Astrocyte (in vitro differentiated cells and primary cell): ENCODE results near the gene TMEM89. TPM values are rescaled to one million over a fixed set of nuclear protein-coding genes. Genes with fewer than 3 reads are reported as not detected.

ENCODE experiments used
- DNase-seq: peaks from one replicate; pipeline ENCODE4 v3.0.0-alpha.2; 2010; ENCODE audit warnings: low read depth
- FAIRE-seq: peaks from 2 replicates; lab custom pipeline; 2011; peaks lifted over from hg19 to GRCh38; lab: Jason Lieb, UNC
- H2AFZ ChIP-seq: 2 replicates; pipeline ENCODE4 v1.6.0; 2012; ENCODE audit warnings: low read depth, low read length, inconsistent platforms
- H3K27ac ChIP-seq: 2 replicates; pipeline ENCODE4 v1.5.1; 2011; ENCODE audit warnings: low read depth, low read length, inconsistent platforms
- H3K27me3 ChIP-seq: 2 replicates; pipeline ENCODE4 v1.6.0; 2011; ENCODE audit warnings: low read length, inconsistent platforms; ENCODE audit not compliant: insufficient read depth
- H3K36me3 ChIP-seq: 2 replicates; pipeline ENCODE4 v1.5.1; 2011; ENCODE audit warnings: low read length, inconsistent platforms; ENCODE audit not compliant: insufficient read depth
- H3K4me1 ChIP-seq: 2 replicates; pipeline ENCODE4 v1.5.1; 2011; ENCODE audit warnings: low read length, inconsistent platforms; ENCODE audit not compliant: insufficient read depth
- H3K4me2 ChIP-seq: 2 replicates; pipeline ENCODE4 v1.6.0; 2012; ENCODE audit warnings: low read length, inconsistent platforms
- H3K4me3 ChIP-seq: 2 replicates; pipeline ENCODE4 v1.5.1; 2011; ENCODE audit warnings: low read depth, mild to moderate bottlenecking, low read length, inconsistent platforms; ENCODE audit not compliant: insufficient read depth
- H3K79me2 ChIP-seq: 2 replicates; pipeline ENCODE4 v1.6.0; 2012; ENCODE audit warnings: mild to moderate bottlenecking, low read length, inconsistent platforms; ENCODE audit not compliant: insufficient read depth
- H3K9ac ChIP-seq: 2 replicates; pipeline ENCODE4 v1.6.0; 2012; ENCODE audit warnings: mild to moderate bottlenecking, low read length, inconsistent platforms
- H3K9me3 ChIP-seq: 2 replicates; pipeline ENCODE4 v1.5.1; 2012; ENCODE audit warnings: low read depth, mild to moderate bottlenecking, low read length, inconsistent platforms; ENCODE audit not compliant: insufficient read depth
- H4K20me1 ChIP-seq: 2 replicates; pipeline ENCODE4 v1.6.0; 2012; ENCODE audit warnings: low read length, inconsistent platforms; ENCODE audit not compliant: insufficient read depth
- H3K27ac Mint-ChIP-seq: one replicate; pipeline ENCODE4 v1.8.0; 2021; ENCODE audit warnings: mild to moderate bottlenecking, mixed read lengths; ENCODE audit not compliant: unreplicated experiment
- H3K27me3 Mint-ChIP-seq: one replicate; pipeline ENCODE4 v1.8.0; 2021; ENCODE audit warnings: low read depth, mixed read lengths; ENCODE audit not compliant: unreplicated experiment
- H3K36me3 Mint-ChIP-seq: one replicate; pipeline ENCODE4 v1.8.0; 2021; ENCODE audit warnings: low read depth, mixed read lengths; ENCODE audit not compliant: unreplicated experiment
- H3K4me1 Mint-ChIP-seq: one replicate; pipeline ENCODE4 v1.8.0; 2021; ENCODE audit warnings: low read depth, mixed read lengths; ENCODE audit not compliant: unreplicated experiment
- H3K4me3 Mint-ChIP-seq: one replicate; pipeline ENCODE4 v1.8.0; 2021; ENCODE audit warnings: mild to moderate bottlenecking, moderate library complexity, mixed read lengths; ENCODE audit not compliant: unreplicated experiment
- H3K9me3 Mint-ChIP-seq: one replicate; pipeline ENCODE4 v1.8.0; 2021; ENCODE audit warnings: mild to moderate bottlenecking, mixed read lengths; ENCODE audit not compliant: unreplicated experiment
- CTCF ChIP-seq: IDR thresholded peaks from 2 replicates; pipeline ENCODE4 v1.5.1; 2011; ENCODE audit warnings: low read depth, mild to moderate bottlenecking, inconsistent platforms, low read length, moderate library complexity; ENCODE audit not compliant: insufficient read depth
- EZH2 ChIP-seq: IDR thresholded peaks from 2 replicates; pipeline ENCODE4 v1.6.1; 2012; ENCODE audit warnings: mild to moderate bottlenecking, low read length, inconsistent platforms; ENCODE audit not compliant: insufficient read depth
- microRNA-seq: library from miRNA; unstranded; fragments of <30 nt; microRNA quantifications from one replicate; pipeline ENCODE4 v1.2.0, GENCODE V29; 2020
- total RNA-seq: library from RNA; stranded (reverse); gene quantifications from 2 replicates; pipeline ENCODE4 v1.2.1, GENCODE V29; 2021

Gene TMEM89
- total RNA-seq, 1 donor from 2014 or later: 0.36 TPM

DNA sequence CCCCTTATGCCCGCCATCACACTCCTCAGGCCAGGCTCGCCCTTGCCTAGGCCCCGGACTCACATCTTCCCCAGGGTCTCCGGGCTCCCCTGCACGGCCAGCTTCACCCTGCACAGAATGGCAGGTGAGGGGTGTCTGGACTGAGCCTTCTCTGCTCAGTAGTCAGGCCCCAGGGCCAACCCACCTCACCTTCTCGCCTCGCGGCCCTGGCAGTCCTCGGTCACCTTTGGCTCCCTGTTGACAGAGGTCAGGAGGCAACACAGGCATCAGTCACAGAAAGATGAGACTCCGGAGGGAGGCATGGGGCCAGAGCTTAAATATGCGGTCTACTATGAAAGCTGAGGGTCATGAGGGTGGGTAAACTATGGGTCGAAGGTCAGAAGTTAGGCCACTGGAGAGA, 49.6 kb downstream of the TMEM89 start:
- no peaks in the 10 kb centered on the region for H3K4me1 Mint-ChIP-seq
- no peak overlapping the region for H3K4me3 Mint-ChIP-seq
- no peak overlapping the region for H3K27ac Mint-ChIP-seq
- H3K27me3 Mint-ChIP-seq: no peaks in the 10 kb centered on the region
- Histone ChIP-seq H3K27me3 (no peaks in the 10 kb centered on the region), H3K4me2 (no peak overlapping the region), H3K4me1 (no peaks in the 10 kb centered on the region), H3K27ac (no peak overlapping the region), H3K36me3 (peaks cover 25% of the 10 kb centered on the region), H2AFZ (no peak overlapping the region), H3K9me3 (no peaks in the 10 kb centered on the region), H3K79me2 (no peaks in the 10 kb centered on the region), H3K9ac (no peak overlapping the region), H4K20me1 (peaks cover 5% of the 10 kb centered on the region), H3K4me3 (no peak overlapping the region)
- H3K36me3 Mint-ChIP-seq: peaks cover 21% of the 10 kb centered on the region
- FAIRE-seq: no peak
- DNase-seq: no peak
- no peak for TF ChIP-seq EZH2
- TF ChIP-seq CTCF: no peak
- no peaks in the 10 kb centered on the region for H3K9me3 Mint-ChIP-seq

Small RNA genes within 50 kb of the gene (microRNA-seq; reads per million reads assigned to microRNA genes)
- not detected for gene MIR4793
- not detected for gene MIR711

Other genes with a start within 250 kb of the TMEM89 start
- not detected in 2 replicates for gene FBXW12, start 249.6 kb downstream of the TMEM89 start, total RNA-seq
- 42.0 and 59.2 TPM in 2 replicates for gene PLXNB1, start 191.7 kb downstream of the TMEM89 start, total RNA-seq
- gene CCDC51, start 181.7 kb downstream of the TMEM89 start, total RNA-seq: 16.4 and 16.5 TPM in 2 replicates
- gene TMA7, start 181.5 kb downstream of the TMEM89 start, total RNA-seq: 252 and 272 TPM in 2 replicates
- gene ATRIP, start 175.0 kb downstream of the TMEM89 start, total RNA-seq: 6.2 and 6.6 TPM in 2 replicates
- 333 and 346 TPM in 2 replicates for gene SHISA5, start 117.6 kb downstream of the TMEM89 start, total RNA-seq
- 27.5 and 27.8 TPM in 2 replicates for gene PFKFB4, start 65.0 kb downstream of the TMEM89 start, total RNA-seq
- gene UCN2, start 58.0 kb downstream of the TMEM89 start, total RNA-seq: 2.8 and 3.3 TPM in 2 replicates
- gene COL7A1, start 26.4 kb downstream of the TMEM89 start, total RNA-seq: 25.8 and 28.7 TPM in 2 replicates
- gene UQCRC1, start 12.1 kb downstream of the TMEM89 start, total RNA-seq: 190 and 199 TPM in 2 replicates
- gene SLC26A6, start 13.7 kb upstream of the TMEM89 start, total RNA-seq: 30.3 and 32.0 TPM in 2 replicates
- 8.6 and 10.2 TPM in 2 replicates for gene CELSR3, start 41.1 kb upstream of the TMEM89 start, total RNA-seq
- 18.3 and 21.6 TPM in 2 replicates for gene NCKIPSD, start 64.1 kb upstream of the TMEM89 start, total RNA-seq
- gene IP6K2, start 95.5 kb upstream of the TMEM89 start, total RNA-seq: 92.9 and 104 TPM in 2 replicates
- 52.5 and 55.5 TPM in 2 replicates for gene PRKAR2A, start 226.1 kb upstream of the TMEM89 start, total RNA-seq